K562 (cell line): ENCODE results near the gene PLCB3. TPM values are rescaled to one million over a fixed set of nuclear protein-coding genes. Genes with fewer than 3 reads are reported as not detected.

Experiments used
- C11orf30 ChIP-seq: fragments of 450-650 bp; IDR thresholded peaks from 2 replicates; pipeline ENCODE4 v1.6.1; 2016; ENCODE audit warnings: low read depth, mild to moderate bottlenecking
- CXXC5 ChIP-seq: fragments of 250-450 bp; sonication (Bioruptor Pico); IDR thresholded peaks from 2 replicates; pipeline ENCODE4 v1.8.0; 2022; ENCODE audit warnings: inconsistent platforms, mild to moderate bottlenecking, moderate library complexity
- FUS ChIP-seq: fragments of 200-400 bp; formaldehyde crosslinking; optimal IDR thresholded peaks from 2 replicates; pipeline ENCODE3; 2017; ENCODE audit warnings: low read depth, low read length
- GATAD2B ChIP-seq: fragments of 450-650 bp; IDR thresholded peaks from 2 replicates; pipeline ENCODE4 v1.6.1; 2017; ENCODE audit warnings: mild to moderate bottlenecking, borderline replicate concordance
- SMARCB1 ChIP-seq: IDR thresholded peaks from 2 replicates; pipeline ENCODE4 v1.6.1; 2011; ENCODE audit warnings: improper control_type of control experiment, low read depth; ENCODE audit not compliant: insufficient read length
- TARDBP ChIP-seq: fragments of 450-650 bp; IDR thresholded peaks from 2 replicates; pipeline ENCODE4 v1.6.1; 2016
- TEAD1 ChIP-seq, 2 experiments: fragments of 450-650 bp in 1 of 2; sonication (generic) in 1 of 2; formaldehyde crosslinking; IDR thresholded peaks; 2 replicates each; pipeline versions ENCODE4 v1.4.0 to v1.8.0; 2020 to 2022; ENCODE audit warnings: mild to moderate bottlenecking in 2 of 2, missing genetic modification reagents in 1 of 2
- U2AF1 ChIP-seq: fragments of 200-400 bp; formaldehyde crosslinking; optimal IDR thresholded peaks from 2 replicates; pipeline ENCODE3; 2017; ENCODE audit warnings: mild to moderate bottlenecking, low read depth, low read length, moderate library complexity
- ZBTB8A ChIP-seq: fragments of 450-650 bp; IDR thresholded peaks from 2 replicates; pipeline ENCODE4 v1.6.1; 2018; ENCODE audit warnings: mild to moderate bottlenecking, moderate library complexity; ENCODE audit not compliant: partially characterized antibody
- ZNF830 ChIP-seq: fragments of 250-450 bp; sonication (Bioruptor Pico); IDR thresholded peaks from 2 replicates; pipeline ENCODE4 v1.5.0; 2021; ENCODE audit warnings: mild to moderate bottlenecking
- polyA plus RNA-seq, 8 experiments: library from polyadenylated mRNA; depleted of rRNA in 4 of 8; stranded (reverse) in 5 of 8; unstranded in 3 of 8; fragments of >200 nt; fragmentation: Nextera tagmentation in 2 of 8; fragmentation: Illumina TruSeq in 1 of 8; extraction: Ambion mirVana in 2 of 8; extraction: Trizol in 1 of 8; gene quantifications; 2 replicates each; pipeline versions ENCODE4 v1.2.1 to v1.2.3, GENCODE V29; 2011 to 2014; ENCODE audit warnings: inconsistent platforms in 1 of 8, missing spikeins in 1 of 8
- total RNA-seq, 7 experiments: library from RNA; depleted of rRNA in 6 of 7; stranded (reverse); fragments of >200 nt in 6 of 7; fragmentation: Illumina TruSeq in 2 of 7; extraction: Trizol in 2 of 7; gene quantifications; 2 replicates each; pipeline versions ENCODE4 v1.2.1 to v1.2.3, GENCODE V29; 2011 to 2021; ENCODE audit warnings: low replicate concordance in 1 of 7
- TF ChIP-seq, protein P1 (sequence below): fragments of 450-650 bp; IDR thresholded peaks from 2 replicates; pipeline ENCODE4 v1.6.1; 2018; ENCODE audit not compliant: partially characterized antibody
- TF ChIP-seq, protein P2 (sequence below): fragments of 450-650 bp; IDR thresholded peaks from 2 replicates; pipeline ENCODE4 v1.7.0; 2016; ENCODE audit warnings: borderline replicate concordance
- TF ChIP-seq, protein P3 (sequence below), 3 experiments: IDR thresholded peaks in 2 of 3; conservative IDR thresholded peaks in 1 of 3; 2 replicates each; pipeline ENCODE4 v1.5.1; 2011 to 2012; ENCODE audit warnings: low read length in 3 of 3, mild to moderate bottlenecking in 3 of 3, control low read depth in 2 of 3, improper control_type of control experiment in 1 of 3, inconsistent platforms in 1 of 3, low read depth in 1 of 3, mixed read lengths in 1 of 3, moderate library complexity in 1 of 3; ENCODE audit not compliant: insufficient read depth in 2 of 3
- TF ChIP-seq, protein P4 (sequence below): sonication (generic); formaldehyde crosslinking; IDR thresholded peaks from 2 replicates; pipeline ENCODE4 v1.8.1; 2023; ENCODE audit warnings: mild to moderate bottlenecking, missing genetic modification reagents
- TF ChIP-seq, protein P5 (sequence below): fragments of 250-450 bp; sonication (Bioruptor Pico); IDR thresholded peaks from 2 replicates; pipeline ENCODE4 v1.4.0; 2020; ENCODE audit warnings: borderline replicate concordance

PLCB3 gene
- total and polyA plus RNA-seq, 9 of the 15 experiments (the other 6 are each of a cell fraction or from before 2014, with no cell fraction given), result 0.31 to 44.8 (median 14.6) TPM

DNA sequence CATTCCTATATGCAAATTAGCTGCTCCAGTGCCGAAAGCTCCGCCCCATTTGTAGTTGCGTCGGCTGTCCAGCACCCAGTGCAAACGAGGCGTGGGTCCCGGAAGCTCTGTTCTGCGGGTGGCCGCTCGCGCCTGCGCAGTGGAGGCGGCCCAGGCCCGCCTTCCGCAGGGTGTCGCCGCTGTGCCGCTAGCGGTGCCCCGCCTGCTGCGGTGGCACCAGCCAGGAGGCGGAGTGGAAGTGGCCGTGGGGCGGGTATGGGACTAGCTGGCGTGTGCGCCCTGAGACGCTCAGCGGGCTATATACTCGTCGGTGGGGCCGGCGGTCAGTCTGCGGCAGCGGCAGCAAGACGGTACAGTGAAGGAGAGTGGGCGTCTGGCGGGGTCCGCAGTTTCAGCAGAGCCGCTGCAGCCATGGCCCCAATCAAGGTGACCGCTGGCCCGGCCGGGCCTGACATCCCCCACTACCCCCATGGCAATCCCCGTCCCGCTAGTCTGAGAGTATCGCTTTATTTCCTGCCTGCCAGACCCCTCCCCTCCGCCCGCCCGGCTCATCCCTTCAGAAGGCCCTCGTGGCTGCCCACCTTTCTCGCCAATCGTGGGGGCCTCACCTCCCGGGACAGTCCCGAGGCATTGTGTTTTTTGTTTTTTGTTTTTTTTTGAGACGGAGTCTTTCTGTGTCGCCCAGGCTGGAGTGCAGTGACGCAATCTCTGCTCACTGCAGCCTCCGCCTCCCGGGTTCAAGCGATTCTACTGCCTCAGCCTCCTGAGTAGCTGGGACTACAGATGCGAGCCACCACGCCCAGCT, 66.8 kb downstream of the PLCB3 start, which contains the start of gene PRDX5 (continued):
- TF ChIP-seq, protein P1, sequence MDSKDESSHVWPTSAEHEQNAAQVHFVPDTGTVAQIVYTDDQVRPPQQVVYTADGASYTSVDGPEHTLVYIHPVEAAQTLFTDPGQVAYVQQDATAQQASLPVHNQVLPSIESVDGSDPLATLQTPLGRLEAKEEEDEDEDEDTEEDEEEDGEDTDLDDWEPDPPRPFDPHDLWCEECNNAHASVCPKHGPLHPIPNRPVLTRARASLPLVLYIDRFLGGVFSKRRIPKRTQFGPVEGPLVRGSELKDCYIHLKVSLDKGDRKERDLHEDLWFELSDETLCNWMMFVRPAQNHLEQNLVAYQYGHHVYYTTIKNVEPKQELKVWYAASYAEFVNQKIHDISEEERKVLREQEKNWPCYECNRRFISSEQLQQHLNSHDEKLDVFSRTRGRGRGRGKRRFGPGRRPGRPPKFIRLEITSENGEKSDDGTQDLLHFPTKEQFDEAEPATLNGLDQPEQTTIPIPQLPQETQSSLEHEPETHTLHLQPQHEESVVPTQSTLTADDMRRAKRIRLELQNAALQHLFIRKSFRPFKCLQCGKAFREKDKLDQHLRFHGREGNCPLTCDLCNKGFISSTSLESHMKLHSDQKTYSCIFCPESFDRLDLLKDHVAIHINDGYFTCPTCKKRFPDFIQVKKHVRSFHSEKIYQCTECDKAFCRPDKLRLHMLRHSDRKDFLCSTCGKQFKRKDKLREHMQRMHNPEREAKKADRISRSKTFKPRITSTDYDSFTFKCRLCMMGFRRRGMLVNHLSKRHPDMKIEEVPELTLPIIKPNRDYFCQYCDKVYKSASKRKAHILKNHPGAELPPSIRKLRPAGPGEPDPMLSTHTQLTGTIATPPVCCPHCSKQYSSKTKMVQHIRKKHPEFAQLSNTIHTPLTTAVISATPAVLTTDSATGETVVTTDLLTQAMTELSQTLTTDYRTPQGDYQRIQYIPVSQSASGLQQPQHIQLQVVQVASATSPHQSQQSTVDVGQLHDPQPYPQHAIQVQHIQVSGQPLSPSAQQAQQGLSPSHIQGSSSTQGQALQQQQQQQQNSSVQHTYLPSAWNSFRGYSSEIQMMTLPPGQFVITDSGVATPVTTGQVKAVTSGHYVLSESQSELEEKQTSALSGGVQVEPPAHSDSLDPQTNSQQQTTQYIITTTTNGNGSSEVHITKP, result peak; percentile 38
- TF ChIP-seq TEAD1 (CRISPR knock-in tag; IDR thresholded peaks at IDR 0.05) (0 out of 4 replicates have a peak, but pooled peaks of 1 of the 2 experiments have one; percentile 48), U2AF1 (no peak), ZBTB8A (no peak), TARDBP (peak; percentile 83; the same call in 1 of the 2 replicates), SMARCB1 (peak; percentile 32), ZNF830 (peak; percentile 90; the same call in 1 of the 2 replicates), GATAD2B (peak; percentile 46; the same call in 1 of the 2 replicates), C11orf30 (no peak), FUS (peak; percentile 26), CXXC5 (peak; percentile 71)
- TF ChIP-seq, protein P2, sequence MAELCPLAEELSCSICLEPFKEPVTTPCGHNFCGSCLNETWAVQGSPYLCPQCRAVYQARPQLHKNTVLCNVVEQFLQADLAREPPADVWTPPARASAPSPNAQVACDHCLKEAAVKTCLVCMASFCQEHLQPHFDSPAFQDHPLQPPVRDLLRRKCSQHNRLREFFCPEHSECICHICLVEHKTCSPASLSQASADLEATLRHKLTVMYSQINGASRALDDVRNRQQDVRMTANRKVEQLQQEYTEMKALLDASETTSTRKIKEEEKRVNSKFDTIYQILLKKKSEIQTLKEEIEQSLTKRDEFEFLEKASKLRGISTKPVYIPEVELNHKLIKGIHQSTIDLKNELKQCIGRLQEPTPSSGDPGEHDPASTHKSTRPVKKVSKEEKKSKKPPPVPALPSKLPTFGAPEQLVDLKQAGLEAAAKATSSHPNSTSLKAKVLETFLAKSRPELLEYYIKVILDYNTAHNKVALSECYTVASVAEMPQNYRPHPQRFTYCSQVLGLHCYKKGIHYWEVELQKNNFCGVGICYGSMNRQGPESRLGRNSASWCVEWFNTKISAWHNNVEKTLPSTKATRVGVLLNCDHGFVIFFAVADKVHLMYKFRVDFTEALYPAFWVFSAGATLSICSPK, result peak; percentile 49; the same call in 1 of the 2 replicates
- TF ChIP-seq, protein P3, sequence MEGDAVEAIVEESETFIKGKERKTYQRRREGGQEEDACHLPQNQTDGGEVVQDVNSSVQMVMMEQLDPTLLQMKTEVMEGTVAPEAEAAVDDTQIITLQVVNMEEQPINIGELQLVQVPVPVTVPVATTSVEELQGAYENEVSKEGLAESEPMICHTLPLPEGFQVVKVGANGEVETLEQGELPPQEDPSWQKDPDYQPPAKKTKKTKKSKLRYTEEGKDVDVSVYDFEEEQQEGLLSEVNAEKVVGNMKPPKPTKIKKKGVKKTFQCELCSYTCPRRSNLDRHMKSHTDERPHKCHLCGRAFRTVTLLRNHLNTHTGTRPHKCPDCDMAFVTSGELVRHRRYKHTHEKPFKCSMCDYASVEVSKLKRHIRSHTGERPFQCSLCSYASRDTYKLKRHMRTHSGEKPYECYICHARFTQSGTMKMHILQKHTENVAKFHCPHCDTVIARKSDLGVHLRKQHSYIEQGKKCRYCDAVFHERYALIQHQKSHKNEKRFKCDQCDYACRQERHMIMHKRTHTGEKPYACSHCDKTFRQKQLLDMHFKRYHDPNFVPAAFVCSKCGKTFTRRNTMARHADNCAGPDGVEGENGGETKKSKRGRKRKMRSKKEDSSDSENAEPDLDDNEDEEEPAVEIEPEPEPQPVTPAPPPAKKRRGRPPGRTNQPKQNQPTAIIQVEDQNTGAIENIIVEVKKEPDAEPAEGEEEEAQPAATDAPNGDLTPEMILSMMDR (IDR thresholded peaks at IDR 0.05 in 2 of 3, conservative IDR thresholded peaks at IDR 0.05 in 1 of 3; ENCODE audit: insufficient read depth in 2 of 3, low read depth in 1 of 3, low read length in 3 of 3), result peak; percentile 65 to 96 (median 94)
- TF ChIP-seq, protein P4, sequence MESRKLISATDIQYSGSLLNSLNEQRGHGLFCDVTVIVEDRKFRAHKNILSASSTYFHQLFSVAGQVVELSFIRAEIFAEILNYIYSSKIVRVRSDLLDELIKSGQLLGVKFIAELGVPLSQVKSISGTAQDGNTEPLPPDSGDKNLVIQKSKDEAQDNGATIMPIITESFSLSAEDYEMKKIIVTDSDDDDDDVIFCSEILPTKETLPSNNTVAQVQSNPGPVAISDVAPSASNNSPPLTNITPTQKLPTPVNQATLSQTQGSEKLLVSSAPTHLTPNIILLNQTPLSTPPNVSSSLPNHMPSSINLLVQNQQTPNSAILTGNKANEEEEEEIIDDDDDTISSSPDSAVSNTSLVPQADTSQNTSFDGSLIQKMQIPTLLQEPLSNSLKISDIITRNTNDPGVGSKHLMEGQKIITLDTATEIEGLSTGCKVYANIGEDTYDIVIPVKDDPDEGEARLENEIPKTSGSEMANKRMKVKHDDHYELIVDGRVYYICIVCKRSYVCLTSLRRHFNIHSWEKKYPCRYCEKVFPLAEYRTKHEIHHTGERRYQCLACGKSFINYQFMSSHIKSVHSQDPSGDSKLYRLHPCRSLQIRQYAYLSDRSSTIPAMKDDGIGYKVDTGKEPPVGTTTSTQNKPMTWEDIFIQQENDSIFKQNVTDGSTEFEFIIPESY, result no peak
- TF ChIP-seq, protein P5, sequence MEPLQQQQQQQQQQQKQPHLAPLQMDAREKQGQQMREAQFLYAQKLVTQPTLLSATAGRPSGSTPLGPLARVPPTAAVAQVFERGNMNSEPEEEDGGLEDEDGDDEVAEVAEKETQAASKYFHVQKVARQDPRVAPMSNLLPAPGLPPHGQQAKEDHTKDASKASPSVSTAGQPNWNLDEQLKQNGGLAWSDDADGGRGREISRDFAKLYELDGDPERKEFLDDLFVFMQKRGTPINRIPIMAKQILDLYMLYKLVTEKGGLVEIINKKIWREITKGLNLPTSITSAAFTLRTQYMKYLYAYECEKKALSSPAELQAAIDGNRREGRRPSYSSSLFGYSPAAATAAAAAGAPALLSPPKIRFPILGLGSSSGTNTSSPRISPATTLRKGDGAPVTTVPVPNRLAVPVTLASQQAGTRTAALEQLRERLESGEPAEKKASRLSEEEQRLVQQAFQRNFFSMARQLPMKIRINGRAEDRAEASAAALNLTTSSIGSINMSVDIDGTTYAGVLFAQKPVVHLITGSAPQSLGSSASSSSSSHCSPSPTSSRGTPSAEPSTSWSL, result no peak
